GM18499 (cell line): ENCODE measurements around the gene SMARCC1.

Experiments
- ATAC-seq: cut with Tn5 transposase; IDR thresholded peaks from one replicate; pipeline ENCODE4 v1.9.1; 2021; ENCODE audit warnings: moderate number of reproducible peaks; ENCODE audit not compliant: insufficient read depth, unreplicated experiment

The SMARCC1 gene

DNA sequence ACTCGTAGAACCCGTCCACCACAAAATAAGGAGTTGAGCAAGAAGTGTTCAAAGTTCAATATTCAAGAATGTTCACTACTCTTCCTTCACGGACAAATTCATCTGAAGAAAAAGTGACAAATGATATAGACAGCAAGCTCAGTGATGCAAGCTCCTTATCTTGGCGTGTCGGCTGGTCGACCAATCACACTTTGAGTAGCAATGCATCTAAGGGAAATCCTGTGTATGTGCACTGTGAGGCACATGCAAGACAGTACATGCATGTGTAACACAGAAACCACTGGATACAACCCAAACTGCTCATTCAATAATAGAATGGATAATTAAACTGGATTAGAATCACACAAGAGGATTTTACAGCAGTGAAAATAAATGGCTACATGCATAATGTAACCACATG lies 138.6 kb downstream of the SMARCC1 start:
- ATAC-seq, result no peak

DNA sequence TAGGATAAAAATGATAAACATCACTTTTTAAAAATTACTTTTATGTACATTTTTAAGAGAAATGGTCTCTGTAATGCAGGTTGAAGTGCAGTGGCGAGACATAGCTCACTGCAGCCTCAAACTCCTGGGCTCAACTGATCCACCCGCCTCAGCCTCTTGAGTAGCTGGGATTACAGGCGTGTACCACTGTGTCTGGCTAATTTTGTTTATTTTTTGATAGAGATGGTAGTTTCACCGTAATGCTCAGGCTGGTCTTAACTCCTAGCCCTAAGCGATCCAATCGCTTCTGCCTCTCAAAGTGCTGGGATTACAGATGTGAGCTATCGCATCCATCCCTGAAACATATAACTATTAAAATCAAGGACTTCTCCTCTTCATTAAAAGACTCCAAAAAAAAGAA lies 140.0 kb downstream of the SMARCC1 start:
- no peak for ATAC-seq

DNA sequence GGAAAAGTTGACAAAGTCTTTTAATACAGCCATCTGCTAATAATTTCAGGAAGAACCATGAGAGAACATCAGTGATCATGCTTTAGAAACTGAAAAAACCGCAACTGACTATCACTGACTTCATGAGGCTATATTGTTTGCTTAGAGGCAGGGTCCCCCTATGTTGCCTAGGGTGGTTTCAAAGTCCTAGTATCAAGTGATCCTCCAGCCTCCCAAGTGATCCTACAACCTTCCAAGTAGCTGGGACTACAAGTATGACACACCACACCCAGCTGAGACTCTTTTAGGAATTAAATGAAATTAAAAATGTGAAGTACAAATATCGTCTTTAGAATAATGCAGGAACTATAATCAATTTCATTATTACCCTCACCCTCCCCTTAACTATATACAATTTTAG lies 144.8 kb downstream of the SMARCC1 start:
- ATAC-seq, result no peak

DNA sequence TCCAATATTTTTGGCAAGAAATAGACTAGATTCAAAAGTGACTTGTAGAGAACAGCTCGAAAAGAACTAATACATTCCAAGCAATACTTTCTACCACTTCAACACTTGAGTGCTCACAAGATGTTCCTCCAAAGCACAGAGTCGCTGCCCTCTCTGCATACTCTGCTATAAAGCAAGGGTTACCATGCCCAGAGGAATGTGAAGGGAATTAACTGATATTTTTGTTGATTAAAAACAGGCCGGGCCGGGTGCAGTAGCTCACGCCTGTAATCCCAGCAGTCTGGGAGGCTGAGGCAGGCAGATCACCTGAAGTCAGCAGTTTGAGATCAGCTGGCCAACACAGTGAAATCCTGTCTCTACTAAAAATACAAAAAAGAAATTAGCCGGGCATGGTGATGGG lies 145.5 kb downstream of the SMARCC1 start:
- no peak for ATAC-seq

DNA sequence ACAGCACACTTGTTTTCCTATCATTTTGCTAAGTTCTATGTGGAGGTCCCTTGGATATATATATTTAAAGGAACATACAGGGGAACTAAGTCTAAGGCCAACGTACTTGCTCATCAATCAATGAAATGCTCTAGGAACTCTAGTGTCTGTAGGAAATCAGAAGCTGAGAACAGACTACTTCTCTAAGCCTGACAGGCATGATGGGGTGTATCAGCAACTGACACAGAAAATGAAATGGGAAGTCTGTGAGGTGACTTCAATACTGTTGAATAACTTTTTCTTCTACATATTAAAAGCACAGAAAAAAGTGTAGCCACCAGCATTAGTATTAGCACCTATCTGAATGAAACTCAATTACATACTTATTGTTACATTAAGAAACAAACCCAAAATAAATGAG lies 146.2 kb downstream of the SMARCC1 start:
- no peak for ATAC-seq

DNA sequence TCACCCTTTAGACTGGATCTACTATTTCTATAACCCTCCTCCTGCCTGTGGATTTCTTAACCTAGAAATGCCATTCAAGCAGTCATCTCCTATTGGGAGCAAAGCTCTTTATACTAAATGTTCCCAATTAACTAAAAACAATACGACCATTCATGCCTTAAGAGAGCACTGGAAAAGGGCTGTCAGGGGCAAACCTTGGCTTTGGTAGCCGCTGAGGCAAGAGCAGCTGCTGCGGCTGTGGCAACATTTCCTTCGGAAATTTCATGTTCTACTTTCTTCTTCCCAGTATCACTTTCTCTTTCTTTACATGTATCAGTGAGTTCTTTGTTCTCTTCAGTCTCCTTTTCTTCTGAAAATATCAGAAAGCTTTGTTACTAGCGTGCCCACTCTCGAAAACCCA lies 146.7 kb downstream of the SMARCC1 start:
- ATAC-seq, result no peak

DNA sequence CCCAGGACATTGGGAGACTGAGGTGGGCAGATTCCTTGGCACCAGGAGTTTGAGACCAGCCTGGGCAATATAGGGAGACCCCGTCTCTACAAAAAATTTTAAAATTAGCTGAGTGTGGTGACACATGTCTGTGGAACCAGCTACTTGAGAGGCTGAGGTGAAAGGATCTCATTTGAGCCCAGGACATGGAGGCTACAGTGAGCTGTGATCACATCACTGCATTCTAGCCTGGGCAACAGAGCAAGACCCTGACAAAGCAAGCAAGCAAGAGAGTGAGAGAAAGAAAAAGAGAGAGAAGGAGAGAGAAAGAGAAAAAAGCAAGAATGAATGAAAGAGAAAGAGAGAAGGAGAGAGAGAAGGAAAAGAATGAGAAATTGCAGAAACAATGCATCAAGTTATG lies 150.9 kb downstream of the SMARCC1 start:
- ATAC-seq, result no peak

DNA sequence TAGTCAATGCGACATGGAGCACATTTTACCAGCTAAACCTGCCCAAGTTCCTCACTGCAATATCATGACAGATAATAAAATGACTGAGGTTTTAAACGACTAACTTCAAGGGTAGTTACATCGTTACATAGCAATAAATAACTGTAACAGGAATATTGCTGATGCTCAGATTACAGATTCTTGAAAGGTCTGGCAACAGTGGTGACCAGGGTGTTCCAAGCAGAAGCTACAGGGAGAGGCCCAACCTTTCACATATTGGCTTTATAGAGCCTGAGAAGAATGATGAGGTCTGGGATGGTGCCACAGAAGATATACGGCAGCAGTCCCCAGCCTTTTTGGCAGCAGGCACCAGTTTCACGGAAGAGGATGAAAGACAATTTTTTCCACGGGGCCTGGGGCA lies 151.9 kb downstream of the SMARCC1 start:
- no peak for ATAC-seq

DNA sequence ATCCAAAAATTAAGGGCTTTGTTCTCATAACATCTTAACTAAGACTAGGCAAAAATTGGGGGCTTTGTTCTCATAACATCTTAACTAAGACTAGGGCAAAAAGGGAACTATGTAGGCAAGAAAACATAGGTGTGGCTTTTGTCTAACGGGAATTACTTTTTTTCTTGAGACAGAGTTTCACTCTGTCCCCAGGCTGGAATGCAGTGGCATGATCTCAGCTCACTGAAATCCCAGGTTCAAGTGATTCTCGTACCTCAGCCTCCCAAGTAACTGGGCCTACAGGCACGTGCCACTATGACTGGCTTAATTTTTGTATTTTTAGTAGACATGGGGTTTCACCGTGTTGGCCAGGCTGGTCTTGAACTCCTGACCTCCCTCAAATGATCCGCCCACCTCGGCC lies 153.3 kb downstream of the SMARCC1 start:
- ATAC-seq, result no peak

DNA sequence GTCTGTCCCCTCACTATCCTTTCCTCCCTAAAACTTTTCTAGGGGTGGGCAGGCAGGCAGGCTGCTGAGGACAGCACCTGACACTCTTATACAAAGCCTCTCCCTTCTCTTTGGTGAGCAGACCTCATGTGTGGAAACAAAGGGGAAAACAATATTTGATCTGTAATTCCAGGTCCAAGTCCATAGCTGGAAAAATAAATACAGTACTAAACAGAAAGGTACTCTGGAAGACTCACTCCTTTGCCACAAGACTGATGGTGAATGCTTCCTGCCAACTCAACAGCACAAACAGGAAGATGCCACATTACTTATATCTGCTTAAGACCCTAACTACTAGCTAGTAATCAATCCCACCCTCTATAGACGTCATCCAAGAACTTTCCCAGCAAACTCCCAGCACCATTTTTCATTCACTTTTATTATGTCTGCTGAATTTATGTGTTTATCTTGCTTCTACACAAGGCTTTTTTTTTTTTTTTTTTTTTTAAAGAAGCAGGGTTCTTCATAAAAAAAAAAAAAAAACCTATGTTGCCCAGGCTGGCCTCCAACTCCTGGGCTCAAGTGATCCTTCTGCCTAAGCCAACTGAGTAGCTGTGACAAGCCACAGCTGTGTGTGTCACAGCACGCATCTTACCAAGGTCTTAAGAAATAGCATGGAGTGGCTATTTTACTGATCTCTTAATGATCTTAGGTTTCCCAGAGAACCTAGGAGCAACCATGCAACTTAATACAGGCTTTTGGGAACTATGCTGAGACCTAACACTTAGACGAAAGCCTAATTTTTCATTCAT lies 158.8 kb downstream of the SMARCC1 start:
- ATAC-seq, result no peak

DNA sequence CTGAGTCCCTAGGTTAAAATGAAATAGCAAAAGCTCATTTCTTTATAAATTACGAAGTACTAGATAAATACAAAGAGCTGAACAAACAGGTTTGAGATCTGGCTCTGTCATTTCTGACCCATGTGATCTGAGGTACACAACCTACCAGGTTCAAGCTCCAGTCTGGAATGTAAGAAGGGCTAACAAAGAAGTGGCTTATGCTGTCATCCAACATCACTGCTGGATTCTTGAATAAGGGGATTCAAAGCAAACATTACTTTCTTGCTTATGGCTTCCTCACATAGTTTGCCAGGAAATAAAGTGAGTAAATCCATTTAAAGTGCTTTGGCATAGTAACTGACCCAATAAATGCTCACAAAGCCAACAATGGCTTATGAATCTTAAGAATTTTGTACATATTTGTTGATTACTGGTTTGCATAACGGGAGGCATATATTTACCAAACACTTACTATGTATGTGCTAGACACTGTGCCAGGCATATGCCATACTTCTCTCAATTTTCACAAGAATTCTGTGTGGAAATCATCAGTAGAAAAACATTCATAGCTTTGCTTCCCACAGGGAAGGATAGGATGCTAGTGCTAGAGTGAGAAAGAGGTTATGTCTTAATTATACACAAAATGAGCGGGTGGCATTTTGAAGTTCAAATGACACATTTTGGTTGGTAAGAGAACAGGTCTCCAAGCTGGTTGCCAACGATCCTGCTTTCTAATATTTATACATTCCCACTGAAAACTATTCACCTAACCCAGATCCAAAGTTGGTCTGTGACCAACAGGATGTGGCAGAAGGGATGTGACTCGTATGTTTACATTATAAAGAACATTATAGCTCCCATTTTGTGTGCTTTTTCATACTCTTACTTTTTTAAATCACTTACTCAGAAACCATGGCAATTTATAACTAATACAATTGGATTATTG lies 164.3 kb downstream of the SMARCC1 start:
- no peak for ATAC-seq

DNA sequence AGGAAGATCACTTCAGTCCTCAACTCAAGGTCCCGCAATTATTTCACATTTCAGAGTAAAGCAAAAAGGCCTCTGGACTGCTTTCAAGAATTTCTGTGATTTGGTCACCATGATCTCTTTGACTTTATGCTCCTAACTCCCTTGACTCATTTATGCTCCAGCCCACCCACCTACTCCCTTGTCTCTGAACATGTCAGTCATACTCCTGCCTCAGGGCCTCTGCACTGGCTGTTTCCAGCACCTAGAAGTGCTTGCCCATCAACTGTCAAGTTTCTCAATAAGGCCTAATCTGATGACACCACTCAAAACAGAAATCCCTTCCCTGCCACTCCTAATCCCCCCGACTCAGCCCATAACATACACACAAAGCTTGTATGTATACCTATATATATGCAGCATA lies 166.9 kb downstream of the SMARCC1 start:
- no peak for ATAC-seq

DNA sequence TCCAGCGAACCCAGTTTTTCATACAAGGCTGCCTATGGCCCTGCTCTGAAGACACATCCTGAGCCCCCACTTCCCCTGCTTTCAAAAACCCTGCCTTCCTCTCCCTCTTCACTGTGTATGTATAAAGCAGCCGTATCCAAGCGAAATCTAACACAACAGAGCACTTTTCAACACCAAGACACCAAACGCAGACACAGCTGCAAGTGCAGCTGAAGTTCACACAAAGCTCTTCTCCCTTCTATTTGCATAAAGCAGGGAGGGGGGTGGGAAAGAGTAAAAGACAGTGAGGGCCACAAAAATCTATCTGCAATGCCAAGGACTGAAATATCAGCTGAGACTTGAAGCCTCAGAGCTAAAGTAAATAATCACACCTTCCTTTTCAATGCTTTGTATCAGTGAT lies 168.0 kb downstream of the SMARCC1 start:
- ATAC-seq, result no peak

DNA sequence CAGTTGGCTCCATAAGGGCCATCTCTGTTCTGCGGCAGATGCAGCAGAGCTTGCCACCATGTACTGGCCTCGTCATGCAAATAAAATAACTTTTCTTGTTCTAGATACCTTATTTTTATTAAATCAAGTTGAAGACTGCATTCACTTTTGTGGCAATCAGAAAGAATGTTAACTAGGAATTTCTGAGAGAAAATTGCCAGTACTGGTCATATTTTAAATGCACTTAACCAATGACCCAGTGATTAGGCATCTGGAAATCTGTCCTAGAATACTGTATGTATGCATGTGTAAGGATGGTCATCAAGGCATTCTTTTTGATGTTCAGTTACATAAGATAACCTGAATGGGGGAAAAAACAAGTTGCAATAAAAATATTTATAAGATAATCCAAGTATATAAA lies 168.8 kb downstream of the SMARCC1 start:
- no peak for ATAC-seq

DNA sequence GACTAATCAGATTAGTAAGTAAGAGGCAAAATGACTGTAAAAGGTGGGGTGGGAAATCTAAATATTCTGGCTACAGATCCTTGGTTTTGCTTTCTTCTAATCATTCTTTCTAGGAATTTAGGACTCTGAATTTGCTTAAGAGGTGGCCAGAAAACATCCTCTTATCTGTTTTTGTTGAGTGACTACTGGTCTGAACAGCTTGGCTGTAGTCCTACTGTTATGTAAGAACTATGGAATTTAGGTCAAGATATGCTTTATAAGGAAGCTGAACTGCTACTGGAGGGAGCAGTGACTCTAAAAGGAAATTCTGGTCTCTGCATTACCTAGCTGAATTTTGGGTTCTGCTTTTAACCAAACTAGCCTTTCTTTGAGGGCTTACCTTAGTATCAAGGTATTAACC lies 169.5 kb downstream of the SMARCC1 start:
- ATAC-seq, result no peak

DNA sequence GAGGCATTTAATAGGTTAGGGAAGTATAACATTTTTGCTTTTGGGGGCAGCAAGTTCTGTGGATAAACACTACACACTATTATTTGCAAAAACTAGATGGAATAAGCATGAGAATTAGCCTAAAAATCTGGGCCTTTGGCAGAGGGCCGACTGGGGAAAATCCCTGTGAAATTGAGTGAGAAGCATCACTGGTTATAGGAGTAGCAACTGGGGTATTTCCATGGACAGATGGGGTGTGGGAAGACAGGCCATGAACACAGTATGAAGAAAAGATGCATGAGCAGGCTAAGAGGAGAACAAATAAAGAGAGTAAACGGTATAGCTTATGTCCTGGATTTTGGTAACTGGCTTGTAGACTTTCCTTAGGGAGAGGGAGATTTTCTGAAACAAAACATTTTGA lies 170.1 kb downstream of the SMARCC1 start:
- no peak for ATAC-seq

DNA sequence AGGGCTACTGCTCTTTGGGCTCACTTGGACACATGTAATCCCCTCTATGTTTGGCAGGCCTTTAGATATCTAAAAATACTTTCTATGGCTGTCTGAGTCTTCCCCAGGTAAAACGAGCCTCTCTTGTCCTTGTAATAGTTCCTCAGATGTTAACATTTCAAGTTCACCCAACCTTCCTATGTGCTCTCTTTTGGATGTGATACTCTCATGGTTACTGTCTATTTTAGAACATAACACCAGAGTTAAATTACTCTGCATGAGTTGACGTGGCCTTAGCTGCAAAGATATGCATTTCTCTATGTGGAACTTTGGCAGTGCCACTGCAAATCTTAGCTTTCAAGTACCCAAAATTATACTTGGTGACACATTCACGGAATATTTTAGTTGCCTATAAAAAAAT lies 171.1 kb downstream of the SMARCC1 start:
- ATAC-seq, result no peak

DNA sequence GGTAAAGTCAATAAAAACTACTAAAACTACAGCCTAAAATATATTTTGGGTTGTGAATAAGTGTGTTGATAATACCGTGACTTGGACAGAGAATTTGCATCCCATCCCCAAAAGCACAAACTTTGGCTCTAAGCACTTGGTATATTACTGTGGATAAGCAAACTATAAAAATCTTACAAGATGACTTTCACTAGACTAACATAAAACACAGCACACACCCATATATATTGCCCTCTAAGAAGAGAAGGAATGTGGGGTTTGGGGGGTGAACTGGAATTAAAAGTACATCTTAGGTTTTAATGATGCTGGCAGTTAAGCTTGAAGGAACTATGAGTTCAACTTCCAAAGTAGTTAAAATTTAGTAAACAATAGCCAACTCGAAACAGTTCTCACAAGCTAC lies 174.4 kb downstream of the SMARCC1 start:
- no peak for ATAC-seq

DNA sequence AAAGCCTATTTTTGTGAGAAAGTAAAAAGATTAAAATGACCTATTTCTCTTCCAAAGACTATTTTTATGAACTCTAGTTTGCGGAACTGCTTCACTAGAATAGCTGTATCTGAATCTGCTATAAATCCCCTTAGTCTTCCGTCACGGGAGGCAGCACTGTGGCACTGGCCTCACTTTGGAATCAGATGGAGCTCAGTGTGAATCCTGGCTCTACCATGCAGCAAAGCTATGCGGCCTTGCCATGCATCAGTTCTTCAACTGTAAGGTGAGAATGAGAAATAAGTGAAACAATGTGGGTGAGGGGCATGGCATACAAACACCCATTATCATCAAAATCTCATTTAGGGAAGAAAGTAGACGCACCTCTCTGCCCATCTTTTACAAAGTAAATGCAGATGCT lies 175.5 kb downstream of the SMARCC1 start:
- ATAC-seq, result no peak

DNA sequence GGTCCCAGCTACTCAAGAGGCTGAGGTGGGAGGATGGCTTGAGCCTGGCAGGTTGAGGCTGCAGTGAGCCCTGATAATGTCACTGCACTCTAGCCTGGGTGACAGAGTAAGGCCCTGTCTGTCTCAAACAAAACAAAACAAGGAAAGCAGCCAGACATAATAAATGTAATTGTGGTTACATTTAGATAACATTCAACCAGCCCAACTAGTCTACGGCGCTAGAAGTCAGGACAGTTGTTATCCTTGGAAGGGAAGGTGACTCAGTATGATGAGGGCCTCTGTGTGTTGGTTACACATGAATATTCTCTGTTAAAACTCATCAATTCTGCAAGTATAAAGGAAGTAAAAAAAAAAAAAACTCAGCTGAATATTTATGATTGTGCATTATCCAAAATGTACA lies 176.0 kb downstream of the SMARCC1 start:
- ATAC-seq, result no peak

DNA sequence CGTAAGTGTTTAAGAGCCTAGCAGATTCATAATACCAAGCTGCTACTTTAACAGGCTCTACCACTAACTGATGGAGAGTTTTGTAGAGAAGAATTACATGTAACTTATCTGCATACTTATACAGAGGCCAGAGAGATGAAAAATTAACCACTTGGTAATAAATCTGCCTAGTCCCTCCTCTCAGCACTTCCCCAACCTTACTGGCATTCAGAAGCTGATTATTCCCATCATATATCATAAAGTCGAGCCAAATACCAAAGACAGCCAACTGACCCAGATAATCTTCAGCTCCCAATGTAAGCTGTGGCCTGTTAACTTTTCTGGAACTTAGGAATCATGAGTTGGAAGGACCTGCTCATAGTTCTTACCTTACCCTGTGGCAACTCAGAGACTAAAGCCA lies 177.5 kb downstream of the SMARCC1 start:
- ATAC-seq, result no peak

DNA sequence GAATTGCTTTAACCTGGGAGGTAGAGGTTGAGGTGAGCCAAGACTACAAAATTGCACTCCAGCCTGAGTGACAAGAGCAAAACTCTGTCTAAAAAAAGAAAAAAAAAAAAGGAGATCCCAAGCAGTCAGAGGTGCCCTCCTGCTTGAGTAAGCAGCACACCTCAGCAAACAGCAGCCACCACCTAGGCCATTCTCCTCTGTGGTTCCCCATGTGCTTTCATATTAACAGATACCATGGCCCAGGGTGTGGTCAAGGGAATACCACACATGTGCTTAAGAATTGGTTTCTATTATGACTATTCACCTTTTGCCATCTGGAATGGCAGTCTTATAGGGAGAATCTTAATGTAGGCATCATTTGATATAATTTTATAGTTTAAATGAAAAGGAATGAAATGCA lies 178.4 kb downstream of the SMARCC1 start:
- no peak for ATAC-seq
